Suprapubic skin (tissue), 4 donors: Measurements from ENCODE around the gene BARX1.

ENCODE experiments used
- POLR2A ChIP-seq, 2 donors: fragments of 450-650 bp; IDR thresholded peaks; one replicate each; pipeline ENCODE4 v1.6.1; 2017; ENCODE audit warnings: antibody characterized with exemption in 2 of 2, mild to moderate bottlenecking in 2 of 2, moderate library complexity in 2 of 2
- POLR2AphosphoS5 ChIP-seq, 3 donors: sonication (generic); formaldehyde crosslinking; IDR thresholded peaks; one replicate each; pipeline ENCODE4 v1.6.1; 2017; ENCODE audit warnings: antibody characterized with exemption in 3 of 3

DNA sequence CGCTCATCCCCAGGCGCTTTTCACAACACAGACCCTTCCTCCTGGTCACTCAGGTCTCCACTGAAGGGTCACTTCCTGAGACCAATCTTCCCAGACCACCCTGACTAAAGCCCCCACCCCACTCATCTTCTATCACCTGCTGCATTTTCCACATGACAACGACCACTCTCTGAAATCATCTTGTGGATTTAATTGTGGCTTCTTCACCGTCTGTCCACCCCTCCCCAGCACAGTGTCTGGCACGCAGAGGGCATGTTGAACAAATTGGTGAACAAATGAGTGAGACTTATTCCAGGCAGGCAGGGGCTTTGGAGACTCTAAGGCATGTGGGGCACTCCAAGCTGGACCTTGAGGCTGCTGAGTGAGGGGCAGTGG lies 8.8 kb downstream of the BARX1 start:
- TF ChIP-seq POLR2AphosphoS5 (IDR thresholded peaks at IDR 0.05): no peak
- no peak for TF ChIP-seq POLR2A (IDR thresholded peaks at IDR 0.05)
